ENCODE data around the gene INPPL1. TPM values are rescaled to one million over a fixed set of nuclear protein-coding genes. Genes with fewer than 3 reads are reported as not detected.

INPPL1 gene
- total RNA-seq, 1 donor from 2014 or later = 69.2 TPM

- Histone ChIP-seq H3K4me1 (peaks cover 18% of the 10 kb centered on the region), H3K27ac (no peak overlapping the region), H3K27me3 (no peaks in the 10 kb centered on the region), H3K9me3 (no peaks in the 10 kb centered on the region), H3K36me3 (no peaks in the 10 kb centered on the region), H3K4me3 (no peak overlapping the region)
- DNase-seq (ENCODE audit: extremely low spot score in 2 of 2) = peak; percentile 80 to 95
- TF ChIP-seq POLR2A (IDR thresholded peaks at IDR 0.05) = no peak
- TF ChIP-seq, protein P1, sequence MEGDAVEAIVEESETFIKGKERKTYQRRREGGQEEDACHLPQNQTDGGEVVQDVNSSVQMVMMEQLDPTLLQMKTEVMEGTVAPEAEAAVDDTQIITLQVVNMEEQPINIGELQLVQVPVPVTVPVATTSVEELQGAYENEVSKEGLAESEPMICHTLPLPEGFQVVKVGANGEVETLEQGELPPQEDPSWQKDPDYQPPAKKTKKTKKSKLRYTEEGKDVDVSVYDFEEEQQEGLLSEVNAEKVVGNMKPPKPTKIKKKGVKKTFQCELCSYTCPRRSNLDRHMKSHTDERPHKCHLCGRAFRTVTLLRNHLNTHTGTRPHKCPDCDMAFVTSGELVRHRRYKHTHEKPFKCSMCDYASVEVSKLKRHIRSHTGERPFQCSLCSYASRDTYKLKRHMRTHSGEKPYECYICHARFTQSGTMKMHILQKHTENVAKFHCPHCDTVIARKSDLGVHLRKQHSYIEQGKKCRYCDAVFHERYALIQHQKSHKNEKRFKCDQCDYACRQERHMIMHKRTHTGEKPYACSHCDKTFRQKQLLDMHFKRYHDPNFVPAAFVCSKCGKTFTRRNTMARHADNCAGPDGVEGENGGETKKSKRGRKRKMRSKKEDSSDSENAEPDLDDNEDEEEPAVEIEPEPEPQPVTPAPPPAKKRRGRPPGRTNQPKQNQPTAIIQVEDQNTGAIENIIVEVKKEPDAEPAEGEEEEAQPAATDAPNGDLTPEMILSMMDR (IDR thresholded peaks at IDR 0.05) = no peak
- no peak for TF ChIP-seq POLR2AphosphoS5 (IDR thresholded peaks at IDR 0.05; ENCODE audit: insufficient read depth in 1 of 2, low read depth in 1 of 2)
- intact Hi-C loops (cut with DNase I) = no loop called here
Observed at GRCh38 chr11:72220696-72221363, 3.7 kb upstream of the INPPL1 start.

DNA sequence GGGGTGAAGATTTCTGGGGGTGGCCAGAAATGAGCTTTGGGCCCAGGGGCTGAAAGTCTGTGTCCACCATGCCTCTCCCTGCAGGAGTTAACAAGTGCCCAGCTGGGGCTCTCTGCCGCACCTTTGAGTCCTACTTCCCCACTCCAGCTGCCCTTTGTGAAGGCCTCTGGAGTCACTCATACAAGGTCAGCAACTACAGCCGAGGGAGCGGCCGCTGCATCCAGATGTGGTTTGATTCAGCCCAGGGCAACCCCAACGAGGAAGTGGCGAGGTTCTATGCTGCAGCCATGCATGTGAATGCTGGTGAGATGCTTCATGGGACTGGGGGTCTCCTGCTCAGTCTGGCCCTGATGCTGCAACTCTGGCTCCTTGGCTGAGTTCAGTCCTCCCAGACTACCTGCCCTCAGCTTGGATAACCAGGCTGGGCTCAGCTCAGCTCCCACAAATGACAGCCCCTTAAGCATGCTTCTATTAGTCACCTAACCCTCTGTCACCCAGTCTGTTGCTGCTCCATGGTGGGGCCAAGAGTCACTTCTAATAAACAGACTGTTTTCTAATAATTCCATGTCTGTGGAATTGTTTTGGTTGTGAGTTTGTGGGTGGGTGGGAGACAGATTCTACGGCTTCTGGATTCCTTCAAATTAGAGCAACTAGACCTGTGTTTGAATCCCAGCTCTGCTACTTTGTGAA is 3.0 kb upstream of the INPPL1 start:
- intact Hi-C loops (cut with DNase I) = no loop called here
- TF ChIP-seq POLR2A (IDR thresholded peaks at IDR 0.05) (no peak), POLR2AphosphoS5 (IDR thresholded peaks at IDR 0.05; ENCODE audit: insufficient read depth in 1 of 2, low read depth in 1 of 2) (no peak)
- TF ChIP-seq, protein P1 (IDR thresholded peaks at IDR 0.05) = no peak
- Histone ChIP-seq H3K4me3 (no peak overlapping the region), H3K4me1 (peaks cover 25% of the 10 kb centered on the region), H3K36me3 (no peaks in the 10 kb centered on the region), H3K9me3 (no peaks in the 10 kb centered on the region), H3K27ac (no peak overlapping the region), H3K27me3 (no peaks in the 10 kb centered on the region)
- peak; percentile 75 to 84 for DNase-seq (ENCODE audit: extremely low spot score in 2 of 2)

- Histone ChIP-seq H3K36me3 (no peaks in the 10 kb centered on the region), H3K27me3 (no peaks in the 10 kb centered on the region), H3K4me3 (peak overlapping the region; percentile 89 to 94), H3K4me1 (peaks cover 31% of the 10 kb centered on the region), H3K9me3 (no peaks in the 10 kb centered on the region), H3K27ac (peak overlapping the region; percentile 97)
- intact Hi-C loops (cut with DNase I) = no loop called here
- TF ChIP-seq, protein P1 (IDR thresholded peaks at IDR 0.05) = no peak
- TF ChIP-seq POLR2A (IDR thresholded peaks at IDR 0.05) (no peak), POLR2AphosphoS5 (IDR thresholded peaks at IDR 0.05; ENCODE audit: insufficient read depth in 1 of 2, low read depth in 1 of 2) (no peak)
- peak; percentile 43 to 89 for DNase-seq (ENCODE audit: extremely low spot score in 2 of 2)
Observed at GRCh38 chr11:72222106-72222891, 2.3 kb upstream of the INPPL1 start.

GRCh38 chr11:72222907-72223614 is 1.5 kb upstream of the INPPL1 start:
- DNase-seq (ENCODE audit: extremely low spot score in 2 of 2) = peak in 1 of 2 donors; percentile 95
- peak in 1 of 2 donors; percentile 93 for TF ChIP-seq POLR2AphosphoS5 (IDR thresholded peaks at IDR 0.05; ENCODE audit: insufficient read depth in 1 of 2, low read depth in 1 of 2)
- TF ChIP-seq POLR2A (IDR thresholded peaks at IDR 0.05) = peak in 1 of 2 donors; percentile 44
- TF ChIP-seq, protein P1 (IDR thresholded peaks at IDR 0.05) = peak in 2 of 3 experiments; percentile 14 to 38
- H3K9me3 ChIP-seq = no peaks in the 10 kb centered on the region
- peaks cover 31% of the 10 kb centered on the region for H3K4me1 ChIP-seq
- no peaks in the 10 kb centered on the region for H3K27me3 ChIP-seq
- H3K36me3 ChIP-seq = no peaks in the 10 kb centered on the region
- H3K4me3 ChIP-seq = peak overlapping the region; percentile 89 to 94
- intact Hi-C loops (cut with DNase I) = no loop called here
- peak overlapping the region; percentile 97 for H3K27ac ChIP-seq

All from vagina (tissue), 2 donors.